A549 (cell line): ENCODE results near the gene MBL2. TPM values are rescaled to one million over a fixed set of nuclear protein-coding genes. Genes with fewer than 3 reads are reported as not detected.

ENCODE experiments used
- ATAC-seq, 2 experiments: fragments of 200-7000 bp in 1 of 2; fragments of >200 bp in 1 of 2; cut with Nextera tagmentation in 1 of 2; cut with Tn5 transposase in 1 of 2; 3 replicates each; pipeline versions ENCODE4 v1.8.0 to v1.9.1; 2018 to 2020; ENCODE audit warnings: mild to moderate bottlenecking in 1 of 2, moderate library complexity in 1 of 2
- CTCF ChIA-PET: fragments of 300-600 bp; sonication (Branson Sonifier 250); formaldehyde crosslinking; extraction: SDS; loops from one replicate; lab custom pipeline; 2021; ENCODE audit warnings: antibody characterized with exemption, inconsistent platforms; lab: Yijun Ruan, JAX
- POLR2A ChIA-PET: fragments of 350-600 bp; formaldehyde crosslinking; extraction: SDS; loops from one replicate; lab custom pipeline; 2021; ENCODE audit warnings: antibody characterized with exemption, inconsistent platforms; lab: Yijun Ruan, JAX
- DNase-seq, 2 experiments: peaks; one replicate each; pipeline versions ENCODE4 v3.0.0 to v3.0.0-alpha.2; 2011 to 2016; ENCODE audit warnings: low read depth in 1 of 2, low spot score in 1 of 2
- FAIRE-seq: peaks from 2 replicates; lab custom pipeline; 2011; peaks lifted over from hg19 to GRCh38; lab: Jason Lieb, UNC
- H3K27ac ChIP-seq, 2 experiments: fragments of >200 bp; sonication (Bioruptor Twin); formaldehyde crosslinking; 3 replicates each; pipeline ENCODE4 v1.5.1; 2016 to 2017
- H3K4me1 ChIP-seq: fragments of >200 bp; sonication (Bioruptor Twin); formaldehyde crosslinking; 3 replicates; pipeline ENCODE4 v1.6.1; 2016
- H3K4me2 ChIP-seq: fragments of >200 bp; sonication (Bioruptor Twin); formaldehyde crosslinking; 3 replicates; pipeline ENCODE4 v1.6.1; 2016
- H3K4me3 ChIP-seq: fragments of >200 bp; sonication (Bioruptor Twin); formaldehyde crosslinking; 3 replicates; pipeline ENCODE4 v1.5.1; 2016
- H3K9me3 ChIP-seq: fragments of >200 bp; sonication (Bioruptor Twin); formaldehyde crosslinking; 3 replicates; pipeline ENCODE4 v1.6.1; 2016
- BHLHE40 ChIP-seq: IDR thresholded peaks from 2 replicates; pipeline ENCODE4 v1.6.1; 2012; ENCODE audit warnings: low read depth, low read length, inconsistent platforms
- CTCF ChIP-seq: fragments of >200 bp; sonication (Bioruptor Twin); formaldehyde crosslinking; IDR thresholded peaks from 3 replicates; pipeline ENCODE4 v1.5.1; 2016
- ELK1 ChIP-seq: fragments of 150-350 bp; IDR thresholded peaks from 2 replicates; pipeline ENCODE4 v1.6.1; 2014; ENCODE audit warnings: low read depth, mild to moderate bottlenecking, low read length
- FOXS1 ChIP-seq: fragments of 250-450 bp; sonication (Bioruptor Pico); IDR thresholded peaks from 2 replicates; pipeline ENCODE4 v1.5.0; 2020; ENCODE audit warnings: mild to moderate bottlenecking, moderate library complexity
- HOXB5 ChIP-seq: fragments of 250-450 bp; sonication (Bioruptor Pico); IDR thresholded peaks from 2 replicates; pipeline ENCODE4 v1.5.0; 2020; ENCODE audit warnings: mild to moderate bottlenecking, moderate library complexity
- PBX3 ChIP-seq: IDR thresholded peaks from 2 replicates; pipeline ENCODE4 v1.6.1; 2012
- RAD21 ChIP-seq, 2 experiments: fragments of >200 bp in 1 of 2; sonication (Bioruptor Twin) in 1 of 2; formaldehyde crosslinking in 1 of 2; IDR thresholded peaks in 1 of 2; conservative IDR thresholded peaks in 1 of 2; 2 replicates in 1 of 2; 3 replicates in 1 of 2; pipeline ENCODE4 v1.6.1; 2012 to 2018; ENCODE audit warnings: inconsistent platforms in 1 of 2
- RFX5 ChIP-seq: fragments of 450-650 bp; IDR thresholded peaks from 2 replicates; pipeline ENCODE4 v1.7.1; 2014; ENCODE audit warnings: antibody characterized with exemption, mild to moderate bottlenecking, moderate library complexity
- SMC3 ChIP-seq: fragments of >200 bp; sonication (Bioruptor Twin); formaldehyde crosslinking; IDR thresholded peaks from 3 replicates; pipeline ENCODE4 v1.6.1; 2018; ENCODE audit warnings: inconsistent platforms
- SREBF2 ChIP-seq: fragments of 450-650 bp; IDR thresholded peaks from 2 replicates; pipeline ENCODE4 v1.6.1; 2014; ENCODE audit warnings: mild to moderate bottlenecking, moderate library complexity
- TP53 ChIP-seq: fragments of 250-450 bp; sonication (Bioruptor Pico); IDR thresholded peaks from 2 replicates; pipeline ENCODE4 v1.5.0; 2021; ENCODE audit warnings: mild to moderate bottlenecking, moderate library complexity
- ZNF302 ChIP-seq: fragments of 250-450 bp; sonication (Bioruptor Pico); IDR thresholded peaks from 2 replicates; pipeline ENCODE4 v1.9.0; 2021; ENCODE audit warnings: inconsistent platforms, mild to moderate bottlenecking, moderate library complexity
- WGBS: methylation state at CpG from one replicate; pipeline ENCODE4 v1.1.6; 2017; ENCODE audit errors: missing lambda C conversion rate; 5-methylcytosine and 5-hydroxymethylcytosine counted together
- polyA plus RNA-seq, 4 experiments: library from polyadenylated mRNA; depleted of rRNA in 3 of 4; stranded (reverse); fragments of >200 nt; fragmentation: RNase III in 1 of 4; extraction: RNeasy Plus Mini Kit Qiagen cat#74134 plus additional on column Dnase treatment in 1 of 4; gene quantifications; 2 replicates in 3 of 4; 3 replicates in 1 of 4; pipeline ENCODE4 v1.2.3, GENCODE V29; 2011 to 2017
- TF ChIP-seq, protein P1 (sequence below): fragments of >200 bp; sonication (Bioruptor Twin); formaldehyde crosslinking; IDR thresholded peaks from 2 replicates; pipeline ENCODE4 v1.6.1; 2016

MBL2 gene
- polyA plus RNA-seq, 2 of the 4 experiments (the other 2 are of a cell fraction): not detected

DNA sequence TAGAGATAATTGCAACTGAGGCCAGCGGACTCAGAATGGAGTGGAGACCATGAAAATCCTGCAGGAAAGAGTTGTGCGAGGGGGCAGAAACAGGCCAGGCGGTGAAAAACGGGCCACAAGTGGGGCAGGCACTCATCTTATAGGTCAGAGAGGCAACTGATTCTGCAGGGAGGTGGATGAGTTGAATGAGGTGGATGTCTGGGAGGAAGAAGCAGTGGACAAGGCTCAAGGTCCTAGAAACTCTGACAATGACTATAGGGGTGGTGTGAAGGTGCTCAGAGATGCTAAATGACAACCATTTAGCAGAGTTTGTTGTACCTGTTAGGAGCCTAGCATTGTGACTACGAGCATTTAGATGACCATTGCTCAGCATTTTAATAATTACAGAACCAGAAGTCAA, 33.6 kb downstream of the MBL2 start:
- POLR2A ChIA-PET: no interaction called here
- no peak overlapping the region for H3K27ac ChIP-seq

DNA sequence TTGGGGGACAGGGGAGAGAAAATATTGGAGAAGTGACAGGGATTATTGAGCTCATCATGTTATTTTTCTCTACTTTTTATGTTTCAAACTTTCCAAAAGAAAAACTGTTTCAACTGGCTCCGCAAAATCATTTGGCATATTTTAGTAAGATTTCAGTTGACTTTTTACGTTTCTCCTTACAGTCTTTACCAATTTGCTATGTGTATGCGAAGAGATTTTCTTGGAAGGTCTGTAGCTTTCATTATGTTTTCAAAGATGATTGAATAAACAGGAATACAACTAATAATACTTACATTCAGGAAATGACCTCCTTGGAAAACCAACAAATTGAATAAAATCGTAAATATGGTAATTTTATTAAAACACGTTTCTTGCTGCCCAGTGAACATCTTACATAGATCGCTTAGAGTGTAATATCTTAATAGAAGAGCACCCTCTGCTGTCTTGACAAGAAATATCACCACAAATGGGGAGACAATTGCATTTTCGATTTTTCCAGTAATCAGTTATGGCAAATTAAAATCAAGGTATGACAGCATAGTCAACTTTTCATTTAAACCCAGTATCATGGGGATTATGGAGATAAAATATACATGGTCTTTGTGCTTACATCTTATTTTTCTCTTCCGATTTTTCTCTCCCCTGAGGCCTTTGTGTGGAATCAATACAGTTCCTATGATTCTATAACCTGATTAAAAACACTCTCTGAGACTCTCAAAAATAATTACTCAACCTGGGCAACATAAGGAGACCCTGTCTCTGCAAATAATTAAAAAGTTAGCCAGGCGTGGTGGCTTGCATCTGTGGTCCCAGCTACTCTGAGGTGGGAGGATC, 43.1 kb downstream of the MBL2 start:
- TF ChIP-seq SMC3: peak; percentile 70
- TF ChIP-seq, protein P1, sequence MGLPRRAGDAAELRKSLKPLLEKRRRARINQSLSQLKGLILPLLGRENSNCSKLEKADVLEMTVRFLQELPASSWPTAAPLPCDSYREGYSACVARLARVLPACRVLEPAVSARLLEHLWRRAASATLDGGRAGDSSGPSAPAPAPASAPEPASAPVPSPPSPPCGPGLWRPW: no peak
- peak; percentile 74 to 76 for TF ChIP-seq RAD21 (conservative IDR thresholded peaks at IDR 0.05 in 1 of 2, IDR thresholded peaks at IDR 0.05 in 1 of 2)
- no peak for TF ChIP-seq ELK1
- TF ChIP-seq CTCF: peak; percentile 68
- TF ChIP-seq, all 56 proteins: peak for 3
- Histone ChIP-seq H3K9me3 (no peaks in the 10 kb centered on the region), H3K4me2 (peak overlapping the region; percentile 54), H3K27ac (no peak overlapping the region), H3K4me3 (no peak overlapping the region), H3K4me1 (no peaks in the 10 kb centered on the region)
- POLR2A ChIA-PET: no interaction called here
- peak; percentile 84 for FAIRE-seq
- WGBS: 16% methylated on average over 9 of the region's 9 CpGs
- peak; percentile 80 to 85; a peak in 5 of 6 replicates for ATAC-seq
- DNase-seq: peak; percentile 35 to 36
- CTCF ChIA-PET: interaction anchor here (0.8 to 4.1 kb wide), 11 partner anchors 11 to 432 kb away, joined by 3 to 30 read pairs (median 4); partner anchors contain the start of gene DKK1

More for the DNA sequence above, 33.6 kb downstream of the MBL2 start:
- CTCF ChIA-PET: interaction anchor here (0.6 to 3.9 kb wide), 2 partner anchors 14 to 41 kb away, joined by 3 to 59 read pairs; no protein-coding TSS in a partner anchor
- WGBS: 35% methylated on average over 5 of the region's 5 CpGs
- no peak overlapping the region for H3K4me3 ChIP-seq
- no peaks in the 10 kb centered on the region for H3K9me3 ChIP-seq
- H3K4me1 ChIP-seq: no peaks in the 10 kb centered on the region
- ATAC-seq (no peak), FAIRE-seq (no peak), DNase-seq (no peak)
- TF ChIP-seq PBX3: no peak
- TF ChIP-seq FOXS1 (CRISPR knock-in tag): no peak
- TF ChIP-seq RFX5: no peak
- TF ChIP-seq SMC3: no peak
- no peak for TF ChIP-seq BHLHE40
- TF ChIP-seq SREBF2: no peak
- TF ChIP-seq CTCF: no peak
- TF ChIP-seq ZNF302 (CRISPR knock-in tag): no peak
- no peak for TF ChIP-seq HOXB5 (CRISPR knock-in tag)
- TF ChIP-seq TP53 (CRISPR knock-in tag): no peak
- H3K4me2 ChIP-seq: no peak overlapping the region
